GM19395 (cell line): ENCODE data around the gene RTBDN.

ENCODE experiments used
- ATAC-seq: cut with Tn5 transposase; IDR thresholded peaks from one replicate; pipeline ENCODE4 v1.9.1; 2021; ENCODE audit warnings: mild to moderate bottlenecking, moderate library complexity; ENCODE audit not compliant: unreplicated experiment

Gene RTBDN

DNA sequence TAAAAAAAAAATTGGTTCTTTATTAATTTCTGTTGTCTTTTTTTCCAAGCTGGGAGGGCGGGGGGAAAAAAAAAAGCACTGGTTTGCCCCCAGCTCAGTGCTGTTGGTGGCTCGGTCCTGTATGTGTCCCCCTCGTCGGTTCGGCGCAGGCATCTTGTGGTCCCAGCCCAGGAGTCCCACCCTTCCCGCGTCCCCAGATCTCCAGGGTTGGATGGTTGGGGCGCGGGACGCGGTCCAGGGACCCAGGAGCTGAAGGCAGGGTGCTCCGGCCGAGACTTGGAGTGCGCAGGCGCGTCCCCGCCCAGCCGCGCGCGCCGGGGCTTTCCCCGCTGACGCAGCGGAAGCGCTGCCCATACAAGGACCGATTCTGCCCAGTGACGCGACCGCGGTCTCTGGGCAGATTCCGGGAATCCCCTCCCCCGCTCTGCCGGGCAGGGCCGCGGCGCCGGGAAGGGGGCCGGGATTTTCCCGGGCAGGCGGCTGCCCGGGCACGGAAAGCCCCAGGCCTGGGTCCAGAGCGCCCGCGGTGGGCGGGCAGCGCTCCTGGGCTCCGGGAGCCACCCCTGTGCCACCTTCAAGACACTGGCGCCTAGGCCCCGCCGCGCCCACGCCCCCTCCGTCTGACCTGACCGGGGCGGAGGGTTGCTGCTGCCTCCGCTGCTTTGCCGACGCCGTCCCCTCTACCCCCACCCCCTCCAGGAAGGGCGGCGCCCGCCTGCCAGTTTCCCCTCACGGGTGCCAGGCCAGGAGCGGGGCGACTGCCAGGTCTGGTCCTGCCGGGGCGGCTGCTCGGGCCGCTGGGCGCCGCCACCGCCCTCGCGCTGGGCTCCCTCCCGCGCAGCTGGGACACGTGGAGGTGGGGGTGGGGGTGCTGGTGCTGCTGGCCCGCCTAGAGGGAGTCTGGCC lies 40.8 kb downstream of the RTBDN start:
- no peak for ATAC-seq

DNA sequence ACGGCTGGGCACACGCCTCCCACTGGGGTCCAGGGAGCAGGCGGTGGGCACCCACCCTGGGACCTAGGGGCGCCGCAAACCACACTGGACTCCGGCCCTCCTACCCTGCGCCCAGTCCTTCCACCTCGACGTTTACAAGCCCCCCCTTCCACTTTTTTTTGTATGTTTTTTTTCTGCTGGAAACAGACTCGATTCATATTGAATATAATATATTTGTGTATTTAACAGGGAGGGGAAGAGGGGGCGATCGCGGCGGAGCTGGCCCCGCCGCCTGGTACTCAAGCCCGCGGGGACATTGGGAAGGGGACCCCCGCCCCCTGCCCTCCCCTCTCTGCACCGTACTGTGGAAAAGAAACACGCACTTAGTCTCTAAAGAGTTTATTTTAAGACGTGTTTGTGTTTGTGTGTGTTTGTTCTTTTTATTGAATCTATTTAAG lies 41.5 kb downstream of the RTBDN start:
- ATAC-seq: no peak

- ATAC-seq: no peak
Observed at GRCh38 chr19:12792051-12792852, 42.1 kb downstream of the RTBDN start.

- ATAC-seq: peak; percentile 32
Observed at GRCh38 chr19:12791345-12792050, 42.9 kb downstream of the RTBDN start, which contains the start of gene JUNB. TSS of gene JUNB (plus strand) at chr19:12791486. CDS start at chr19:12791772, 286 bp downstream.

GRCh38 chr19:12790628-12791344 lies 43.6 kb downstream of the RTBDN start:
- no peak for ATAC-seq

GRCh38 chr19:12789904-12790619 lies 44.3 kb downstream of the RTBDN start:
- peak; percentile 33 for ATAC-seq

- no peak for ATAC-seq
Observed at GRCh38 chr19:12789098-12789903, 45.1 kb downstream of the RTBDN start.

DNA sequence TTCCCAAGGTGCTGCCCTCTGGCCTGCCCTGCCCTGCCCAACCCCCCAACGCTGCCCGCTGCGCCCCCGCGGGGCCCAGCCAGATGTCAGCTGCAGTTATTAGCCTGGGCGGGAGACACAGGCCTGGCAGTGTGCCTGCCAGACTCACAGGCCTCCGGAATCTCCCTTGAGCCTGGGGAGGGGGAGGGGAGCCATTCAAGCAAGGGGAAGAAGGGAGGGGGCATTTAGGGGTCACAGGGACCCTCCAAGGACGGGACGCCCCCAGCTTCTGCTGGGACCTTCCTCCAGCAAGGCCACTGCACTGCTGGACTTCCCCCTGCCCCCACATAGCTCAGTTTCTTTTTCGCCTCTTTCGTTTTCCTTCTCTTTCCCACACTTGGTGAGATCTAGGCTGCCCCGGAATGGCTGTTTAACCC lies 45.7 kb downstream of the RTBDN start:
- ATAC-seq: no peak

DNA sequence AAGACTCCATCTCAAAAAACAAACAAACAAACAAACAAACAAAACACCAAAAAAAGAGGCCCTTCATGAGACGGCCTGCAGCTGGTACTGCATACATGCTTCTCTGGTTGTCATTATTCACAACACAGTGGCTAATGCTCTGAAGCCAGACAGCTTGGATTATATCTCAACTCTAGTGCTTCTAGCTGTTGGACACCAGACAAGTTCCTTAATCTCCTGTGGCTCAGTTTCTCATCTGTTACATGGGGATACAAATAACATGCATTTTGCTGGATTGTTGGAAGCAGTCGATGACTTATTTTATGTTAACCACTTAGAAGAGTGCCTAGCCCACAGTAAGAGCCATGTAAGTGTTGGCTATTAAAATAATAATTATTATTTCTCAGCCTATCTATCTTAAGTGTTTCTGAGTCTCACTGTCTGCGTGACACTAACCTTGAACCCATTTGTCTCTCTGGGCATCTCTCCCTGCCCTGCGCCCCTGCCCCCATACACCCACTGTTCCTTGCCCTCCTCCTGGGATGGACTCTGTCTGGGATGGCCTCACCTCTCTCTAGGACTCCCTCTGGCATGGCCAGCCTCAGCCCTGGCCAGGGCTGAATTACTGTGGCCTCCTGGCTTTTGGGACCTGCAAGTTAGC lies 46.2 kb downstream of the RTBDN start:
- ATAC-seq: no peak

DNA sequence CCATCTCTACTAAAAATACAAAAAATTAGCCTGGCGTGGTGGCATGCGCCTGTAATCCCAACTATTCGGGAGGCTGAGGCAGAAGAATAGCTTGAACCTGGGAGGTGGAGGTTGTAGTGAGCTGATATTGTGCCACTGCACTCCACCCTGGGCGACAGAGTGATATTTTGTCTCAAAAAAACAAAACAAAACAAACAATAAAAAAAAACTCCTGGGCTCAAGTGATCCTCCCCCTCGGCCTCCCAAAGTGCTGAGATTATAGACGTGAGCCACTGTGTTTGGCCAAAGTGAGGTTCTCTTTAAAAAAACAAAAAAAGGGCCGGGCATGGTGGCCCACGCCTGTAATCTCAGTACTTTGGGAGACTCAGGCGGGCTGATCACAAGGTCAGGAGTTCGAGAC lies 46.9 kb downstream of the RTBDN start:
- ATAC-seq: no peak

DNA sequence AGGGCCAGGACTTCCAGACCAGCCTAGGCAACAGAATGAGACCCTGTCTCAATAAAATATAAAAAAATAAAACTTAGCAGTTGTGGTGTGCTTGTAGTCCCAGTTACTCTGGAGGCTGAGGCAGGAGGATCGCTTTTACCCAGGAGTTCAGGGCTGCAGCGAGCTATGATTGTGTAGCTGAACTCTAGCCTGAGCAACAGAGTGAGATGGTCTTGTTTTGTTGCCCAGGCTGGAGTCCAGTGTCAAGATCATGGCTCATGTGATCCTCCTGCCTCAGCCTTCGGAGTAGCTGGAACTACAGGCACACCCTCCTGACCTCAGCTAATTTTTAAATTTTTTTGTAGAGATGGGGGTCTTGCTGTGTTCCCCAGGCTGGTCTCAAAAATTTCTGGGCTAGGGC lies 47.4 kb downstream of the RTBDN start:
- no peak for ATAC-seq

DNA sequence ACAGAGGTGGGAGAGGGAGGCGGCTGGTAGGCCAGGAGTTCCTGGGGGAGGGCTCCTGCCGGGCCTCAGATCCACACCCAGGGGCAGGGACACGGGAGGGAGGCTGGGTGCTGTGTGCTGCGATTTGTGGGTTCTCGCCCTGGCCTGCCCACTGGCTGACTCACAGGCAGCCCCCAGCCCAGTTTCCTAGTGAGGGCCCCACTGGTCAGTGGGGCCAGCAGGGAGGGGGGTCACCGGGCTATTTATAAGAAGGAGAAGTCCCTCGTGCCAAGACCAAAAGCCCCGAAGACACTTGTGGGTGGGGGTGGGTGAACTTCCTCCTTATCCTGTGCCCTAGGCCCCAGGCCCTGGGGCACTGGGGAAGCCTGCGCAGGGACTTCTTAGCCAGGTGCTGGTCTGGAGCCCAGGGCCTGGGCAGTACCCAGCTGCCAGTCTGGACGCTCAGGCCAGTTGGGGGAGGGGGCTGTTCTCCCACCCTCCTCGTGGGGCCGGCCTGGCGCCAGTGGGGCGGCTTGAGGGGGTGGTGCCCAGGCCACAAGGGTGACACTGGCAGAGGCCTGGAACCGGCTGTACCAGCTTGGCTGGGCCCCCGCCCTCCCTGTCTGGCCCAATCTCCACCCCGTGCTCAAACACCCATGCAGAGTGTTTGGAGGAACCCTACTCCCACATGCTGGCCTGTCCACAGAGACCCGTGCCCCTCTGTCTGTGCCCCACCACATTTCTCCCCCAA lies 48.1 kb downstream of the RTBDN start:
- ATAC-seq: no peak

GRCh38 chr19:12785431-12786031 lies 48.8 kb downstream of the RTBDN start:
- ATAC-seq: no peak

DNA sequence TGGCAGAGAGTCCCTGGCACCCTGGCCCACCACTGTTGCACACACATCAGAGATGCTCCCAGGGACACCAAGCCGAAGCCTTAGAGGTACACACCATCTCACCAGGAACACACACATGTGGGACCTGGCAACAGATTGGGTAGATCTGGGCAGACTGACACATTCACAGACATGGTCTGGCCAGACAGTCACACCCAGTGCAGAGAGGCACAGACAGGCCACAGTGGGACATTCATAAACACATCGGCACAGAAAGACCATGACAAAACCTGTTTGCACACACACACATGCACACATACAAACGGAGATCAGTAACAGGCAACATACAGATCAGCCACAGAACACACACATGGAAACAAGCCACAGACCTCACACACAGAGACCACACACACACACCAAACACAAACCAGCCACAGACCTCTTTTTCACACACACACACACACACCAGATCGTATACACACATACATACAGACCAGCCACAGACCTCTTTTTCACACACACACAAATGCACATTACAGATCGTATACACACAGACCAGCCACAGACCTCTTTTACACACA lies 49.4 kb downstream of the RTBDN start:
- no peak for ATAC-seq

GRCh38 chr19:12784394-12784870 lies 49.9 kb downstream of the RTBDN start:
- ATAC-seq: no peak

DNA sequence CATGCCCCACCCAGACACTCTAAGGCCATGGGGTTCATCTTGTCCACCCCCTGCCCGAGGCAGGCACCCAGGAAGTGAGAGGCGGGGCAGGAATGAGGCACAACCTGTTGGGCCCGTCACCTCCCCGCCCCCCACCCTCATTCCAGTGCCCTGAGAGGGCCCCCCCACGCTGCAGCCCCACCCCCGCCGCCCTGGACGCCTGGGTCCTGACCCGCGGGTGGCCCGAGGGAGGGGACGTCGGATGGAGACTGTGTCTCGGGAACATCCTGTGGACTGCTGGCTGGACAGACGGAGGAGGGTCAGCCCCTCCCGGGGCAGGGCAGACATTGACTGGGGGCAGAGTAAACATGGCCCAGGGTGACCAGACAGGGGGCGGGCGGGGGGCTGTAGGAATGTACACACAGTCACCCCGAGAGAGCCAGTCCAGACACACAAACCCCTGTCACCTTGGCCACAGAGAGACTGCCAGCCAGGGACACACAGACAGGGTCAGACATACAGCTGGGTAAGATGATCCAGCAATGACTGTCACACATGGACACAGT lies 50.5 kb downstream of the RTBDN start:
- ATAC-seq: no peak
